Measurements from ENCODE around the gene PTPRE. TPM values are rescaled to one million over a fixed set of nuclear protein-coding genes. Genes with fewer than 3 reads are reported as not detected.
A peak's percentile ranks its signal among the peaks of the same experiment; 100 is the strongest.

Gene PTPRE
- total RNA-seq, 5 donors from 2014 or later (not counting 1 experiment from before 2014, with no cell fraction given) = 23.2 to 69.2 (median 32.2) TPM

DNA sequence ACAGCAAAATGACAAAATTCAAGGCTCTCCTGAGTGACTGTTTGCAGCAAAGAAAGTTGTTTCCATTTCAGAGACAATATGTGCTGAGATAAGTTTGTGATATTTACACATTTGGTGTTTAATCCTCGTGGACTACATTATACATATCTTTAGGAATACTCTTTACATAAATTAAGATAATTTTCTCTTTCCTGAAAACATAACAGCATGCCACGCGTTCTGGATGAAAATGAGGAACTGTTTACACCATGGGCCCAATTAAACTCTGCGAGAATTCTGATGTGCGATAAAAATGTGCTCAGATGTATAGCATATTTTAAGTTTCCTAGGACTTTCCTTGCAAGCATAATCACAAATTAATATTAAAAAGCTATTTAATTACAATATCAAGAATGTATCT, 26.4 kb downstream of the PTPRE start:
- no CpG with 5 or more reads among the region's 5 CpGs for WGBS (ENCODE audit: insufficient coverage)
- Mint-ChIP-seq H3K4me3 (no peak overlapping the region), H3K27me3 (peaks cover 10 to 15% of the 10 kb centered on the region in 2 donors), H3K27ac (no peak overlapping the region), H3K4me1 (no peaks in the 10 kb centered on the region), H3K36me3 (no peaks in the 10 kb centered on the region), H3K9me3 (no peaks in the 10 kb centered on the region)
- ChIA-PET CTCF (no interaction called here), POLR2A (no interaction called here)
- Histone ChIP-seq H3K4me1 (ENCODE audit: control insufficient read depth in 1 of 2, extremely low read depth in 1 of 2, insufficient read depth in 2 of 2, low read length in 2 of 2) (no peaks in the 10 kb centered on the region), H3K27me3 (replicated peaks in 1 of 2; ENCODE audit: control insufficient read depth in 2 of 2, extremely low read depth in 1 of 2, insufficient read depth in 2 of 2, low read length in 1 of 2) (peaks cover 0 to 17% of the 10 kb centered on the region in 2 experiments), H3K9me3 (no peaks in the 10 kb centered on the region), H3K27ac (ENCODE audit: low read length) (no peak overlapping the region), H3K36me3 (ENCODE audit: control insufficient read depth in 2 of 2, extremely low read depth in 1 of 2, insufficient read depth in 1 of 2, low read length in 1 of 2) (no peaks in the 10 kb centered on the region), H3K4me3 (ENCODE audit: control insufficient read depth in 1 of 2, extremely low read depth in 1 of 2, low read length in 1 of 2) (no peak overlapping the region)
- DNase-seq (no peak), ATAC-seq (replicated peaks in 1 of 4) (no peak)

DNA sequence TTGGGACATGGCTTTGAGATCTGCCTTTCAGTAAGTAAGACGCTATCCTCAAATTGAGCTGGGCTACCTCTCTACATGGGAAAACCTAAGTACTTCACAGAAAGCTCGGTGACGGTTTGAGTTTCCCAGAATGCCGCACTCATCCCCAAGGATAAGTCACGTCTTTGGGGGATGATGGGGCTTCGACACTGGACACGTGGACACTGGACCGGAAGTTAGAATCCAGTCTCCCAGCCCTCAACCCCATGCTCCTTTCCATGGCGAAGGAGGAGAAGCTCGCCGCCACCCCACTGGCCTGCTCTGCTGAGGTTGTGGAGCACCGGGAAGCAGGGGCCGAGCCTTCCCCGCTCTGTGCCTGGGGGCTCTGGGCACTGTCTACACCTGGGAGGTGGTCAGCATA, 27.5 kb downstream of the PTPRE start:
- H3K36me3 Mint-ChIP-seq = no peaks in the 10 kb centered on the region

DNA sequence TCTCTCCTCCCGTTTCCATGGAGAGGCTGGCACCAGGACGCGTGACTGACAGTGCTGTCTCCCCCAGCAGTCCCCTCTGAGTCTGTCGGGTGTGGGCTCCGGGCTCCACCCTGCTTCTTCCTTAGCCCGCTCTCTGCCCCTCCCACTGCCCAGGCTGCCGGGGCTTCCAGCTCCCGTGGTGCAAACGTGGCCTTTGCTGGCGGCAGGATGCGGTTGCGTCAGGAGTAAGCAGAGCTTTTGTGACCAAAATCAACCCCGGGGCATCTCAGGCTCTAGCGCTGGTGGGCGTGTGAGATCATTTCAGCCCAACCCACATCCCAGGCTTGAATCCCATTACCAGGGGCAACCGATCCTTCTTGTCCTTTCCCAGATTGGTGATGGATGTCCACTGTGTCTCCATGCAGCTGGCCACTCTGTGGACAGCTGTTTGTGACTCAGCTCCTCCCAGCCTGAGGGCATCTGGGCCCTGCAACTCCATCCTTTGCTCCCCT, 28.2 kb downstream of the PTPRE start:
- DNase-seq (no peak), ATAC-seq (replicated peaks in 1 of 4) (no peak)
- Histone ChIP-seq H3K27me3 (replicated peaks in 1 of 2; ENCODE audit: control insufficient read depth in 2 of 2, extremely low read depth in 1 of 2, insufficient read depth in 2 of 2, low read length in 1 of 2) (peaks cover 0 to 24% of the 10 kb centered on the region in 2 experiments), H3K4me3 (ENCODE audit: control insufficient read depth in 1 of 2, extremely low read depth in 1 of 2, low read length in 1 of 2) (no peak overlapping the region), H3K4me1 (ENCODE audit: control insufficient read depth in 1 of 2, extremely low read depth in 1 of 2, insufficient read depth in 2 of 2, low read length in 2 of 2) (no peaks in the 10 kb centered on the region), H3K27ac (ENCODE audit: low read length) (no peak overlapping the region), H3K36me3 (ENCODE audit: control insufficient read depth in 2 of 2, extremely low read depth in 1 of 2, insufficient read depth in 1 of 2, low read length in 1 of 2) (no peaks in the 10 kb centered on the region), H3K9me3 (no peaks in the 10 kb centered on the region)
- peaks cover 22 to 28% of the 10 kb centered on the region in 2 donors for H3K27me3 Mint-ChIP-seq
- no peaks in the 10 kb centered on the region for H3K9me3 Mint-ChIP-seq
- no peak overlapping the region for H3K27ac Mint-ChIP-seq
- CTCF ChIA-PET = no interaction called here
- H3K36me3 Mint-ChIP-seq = no peaks in the 10 kb centered on the region
- POLR2A ChIA-PET = no interaction called here
- no peaks in the 10 kb centered on the region for H3K4me1 Mint-ChIP-seq
- H3K4me3 Mint-ChIP-seq = no peak overlapping the region
- WGBS (ENCODE audit: insufficient coverage) = 88% methylated on average over 16 of the region's 16 CpGs

More for the DNA sequence above, 27.5 kb downstream of the PTPRE start:
- H3K9me3 ChIP-seq = no peaks in the 10 kb centered on the region
- no peak for DNase-seq
- Mint-ChIP-seq H3K4me3 (no peak overlapping the region), H3K27me3 (peaks cover 15 to 20% of the 10 kb centered on the region in 2 donors), H3K27ac (no peak overlapping the region), H3K4me1 (no peaks in the 10 kb centered on the region), H3K9me3 (no peaks in the 10 kb centered on the region)
- WGBS (ENCODE audit: insufficient coverage) = 91% methylated on average over 9 of the region's 14 CpGs
- H3K36me3 ChIP-seq (ENCODE audit: control insufficient read depth in 2 of 2, extremely low read depth in 1 of 2, insufficient read depth in 1 of 2, low read length in 1 of 2) = no peaks in the 10 kb centered on the region
- ChIA-PET CTCF (no interaction called here), POLR2A (no interaction called here)
- H3K27ac ChIP-seq (ENCODE audit: low read length) = no peak overlapping the region
- H3K27me3 ChIP-seq (replicated peaks in 1 of 2; ENCODE audit: control insufficient read depth in 2 of 2, extremely low read depth in 1 of 2, insufficient read depth in 2 of 2, low read length in 1 of 2) = peaks cover 0 to 17% of the 10 kb centered on the region in 2 experiments
- ATAC-seq (replicated peaks in 1 of 4) = no peak
- H3K4me1 ChIP-seq (ENCODE audit: control insufficient read depth in 1 of 2, extremely low read depth in 1 of 2, insufficient read depth in 2 of 2, low read length in 2 of 2) = no peaks in the 10 kb centered on the region
- H3K4me3 ChIP-seq (ENCODE audit: control insufficient read depth in 1 of 2, extremely low read depth in 1 of 2, low read length in 1 of 2) = no peak overlapping the region

DNA sequence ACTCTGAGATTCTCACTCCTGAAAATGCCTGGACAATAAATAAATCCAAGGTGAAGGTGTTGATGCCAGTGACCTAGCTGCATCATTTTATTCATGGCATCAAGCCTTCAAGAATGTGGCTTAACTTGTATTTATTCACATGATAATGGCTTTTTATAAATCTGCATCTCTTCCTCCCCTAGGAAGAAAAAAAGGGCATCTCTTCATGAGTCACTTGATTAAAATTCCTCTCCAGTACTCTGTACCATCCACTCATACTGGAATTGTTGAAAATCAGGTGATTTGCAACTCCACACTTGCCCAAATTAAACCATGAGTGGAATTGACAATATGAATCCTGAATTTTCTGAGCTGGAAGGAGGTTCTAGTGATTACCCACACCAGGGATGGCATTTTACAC, 30.2 kb downstream of the PTPRE start:
- DNase-seq (no peak), ATAC-seq (replicated peaks in 1 of 4) (no peak)
- ChIA-PET CTCF (no interaction called here), POLR2A (no interaction called here)
- no peak overlapping the region for H3K4me3 ChIP-seq (ENCODE audit: control insufficient read depth in 1 of 2, extremely low read depth in 1 of 2, low read length in 1 of 2)
- no peaks in the 10 kb centered on the region for H3K9me3 ChIP-seq
- peaks cover 22 to 31% of the 10 kb centered on the region in 2 donors for H3K27me3 Mint-ChIP-seq
- H3K36me3 Mint-ChIP-seq = no peaks in the 10 kb centered on the region
- H3K4me3 Mint-ChIP-seq = no peak overlapping the region
- no peaks in the 10 kb centered on the region for H3K9me3 Mint-ChIP-seq
- peaks cover 0 to 34% of the 10 kb centered on the region in 2 experiments for H3K27me3 ChIP-seq (replicated peaks in 1 of 2; ENCODE audit: control insufficient read depth in 2 of 2, extremely low read depth in 1 of 2, insufficient read depth in 2 of 2, low read length in 1 of 2)
- H3K27ac Mint-ChIP-seq = no peak overlapping the region
- H3K4me1 ChIP-seq (ENCODE audit: control insufficient read depth in 1 of 2, extremely low read depth in 1 of 2, insufficient read depth in 2 of 2, low read length in 2 of 2) = no peaks in the 10 kb centered on the region
- no peaks in the 10 kb centered on the region for H3K36me3 ChIP-seq (ENCODE audit: control insufficient read depth in 2 of 2, extremely low read depth in 1 of 2, insufficient read depth in 1 of 2, low read length in 1 of 2)
- H3K27ac ChIP-seq (ENCODE audit: low read length) = no peak overlapping the region
- no peaks in the 10 kb centered on the region for H3K4me1 Mint-ChIP-seq

DNA sequence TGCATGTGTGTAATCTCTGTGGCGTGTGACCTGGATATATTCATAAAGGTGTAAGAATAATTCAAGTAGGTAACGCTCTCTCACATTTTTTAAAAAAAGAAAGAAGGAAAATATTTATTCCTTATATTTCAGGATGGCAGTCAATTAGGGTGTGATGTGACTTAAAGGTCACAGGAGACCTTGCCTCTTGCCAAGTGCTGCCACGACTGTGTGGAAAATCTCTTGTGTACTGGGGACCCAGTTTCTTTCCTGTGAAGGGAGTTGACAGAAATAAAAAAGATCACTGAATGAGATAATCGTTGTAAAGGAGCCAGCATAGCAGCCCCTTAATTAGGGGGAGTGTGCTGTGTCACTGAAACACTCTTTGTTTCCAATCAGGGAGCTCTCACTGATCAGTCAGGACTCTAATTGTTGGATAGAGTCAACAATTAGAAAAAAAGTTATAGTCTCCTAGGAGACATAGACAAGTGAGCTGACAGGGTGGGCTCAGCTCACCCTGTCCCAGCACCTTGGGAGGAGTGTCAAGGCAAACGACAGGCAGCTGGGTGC, 31.1 kb downstream of the PTPRE start:
- H3K27ac Mint-ChIP-seq = no peak overlapping the region
- H3K36me3 ChIP-seq (ENCODE audit: control insufficient read depth in 2 of 2, extremely low read depth in 1 of 2, insufficient read depth in 1 of 2, low read length in 1 of 2) = no peaks in the 10 kb centered on the region
- peaks cover 22 to 31% of the 10 kb centered on the region in 2 donors for H3K27me3 Mint-ChIP-seq

DNA sequence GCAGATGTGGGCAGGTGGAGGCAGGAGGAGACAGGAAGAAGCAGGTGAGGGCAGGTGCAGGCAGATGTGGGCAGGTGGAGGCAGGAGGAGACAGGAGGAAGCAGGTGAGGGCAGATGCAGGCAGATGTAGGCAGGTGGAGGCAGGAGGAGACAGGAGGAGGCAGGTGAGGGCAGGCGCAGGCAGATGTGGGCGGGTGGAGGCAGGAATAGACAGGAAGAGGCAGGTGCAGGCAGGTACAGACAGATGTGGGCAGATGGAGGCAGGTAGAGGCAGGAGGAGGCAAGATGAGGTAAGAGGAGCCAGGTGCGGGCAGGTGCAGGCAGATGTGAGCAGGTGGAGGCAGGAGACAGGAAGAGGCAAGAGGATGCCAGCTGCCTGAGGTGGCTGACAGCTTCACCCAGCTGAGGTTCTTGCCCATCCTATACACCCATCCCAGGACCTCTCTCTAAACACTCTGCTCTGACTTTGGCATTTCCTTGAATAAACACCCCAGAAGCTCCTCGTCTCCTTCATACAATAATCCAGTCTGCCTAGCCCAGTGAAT, 33.0 kb downstream of the PTPRE start:
- ChIA-PET CTCF (no interaction called here), POLR2A (no interaction called here)
- Mint-ChIP-seq H3K4me1 (peaks cover 10 to 11% (median 10%) of the 10 kb centered on the region in 3 donors), H3K9me3 (no peaks in the 10 kb centered on the region), H3K4me3 (no peak overlapping the region), H3K27me3 (peaks cover 22 to 31% of the 10 kb centered on the region in 2 donors), H3K36me3 (no peaks in the 10 kb centered on the region), H3K27ac (no peak overlapping the region)
- Histone ChIP-seq H3K4me1 (ENCODE audit: control insufficient read depth in 1 of 2, extremely low read depth in 1 of 2, insufficient read depth in 2 of 2, low read length in 2 of 2) (peaks cover 0 to under 1% of the 10 kb centered on the region in 2 experiments), H3K27ac (ENCODE audit: low read length) (no peak overlapping the region), H3K4me3 (ENCODE audit: control insufficient read depth in 1 of 2, extremely low read depth in 1 of 2, low read length in 1 of 2) (no peak overlapping the region), H3K36me3 (ENCODE audit: control insufficient read depth in 2 of 2, extremely low read depth in 1 of 2, insufficient read depth in 1 of 2, low read length in 1 of 2) (no peaks in the 10 kb centered on the region), H3K9me3 (no peaks in the 10 kb centered on the region), H3K27me3 (replicated peaks in 1 of 2; ENCODE audit: control insufficient read depth in 2 of 2, extremely low read depth in 1 of 2, insufficient read depth in 2 of 2, low read length in 1 of 2) (peaks cover 0 to 30% of the 10 kb centered on the region in 2 experiments)
- 66% methylated on average over 3 of the region's 4 CpGs for WGBS (ENCODE audit: insufficient coverage)
- ATAC-seq (replicated peaks in 1 of 4) (peak in 1 of 4 experiments; percentile 25), DNase-seq (no peak)

More for the DNA sequence above, 31.1 kb downstream of the PTPRE start:
- ChIA-PET CTCF (no interaction called here), POLR2A (no interaction called here)
- H3K27ac ChIP-seq (ENCODE audit: low read length) = no peak overlapping the region
- no peaks in the 10 kb centered on the region for H3K9me3 ChIP-seq
- Mint-ChIP-seq H3K9me3 (no peaks in the 10 kb centered on the region), H3K36me3 (no peaks in the 10 kb centered on the region), H3K4me1 (peaks cover 6 to 8% (median 8%) of the 10 kb centered on the region in 3 donors), H3K4me3 (no peak overlapping the region)
- peaks cover 0 to 34% of the 10 kb centered on the region in 2 experiments for H3K27me3 ChIP-seq (replicated peaks in 1 of 2; ENCODE audit: control insufficient read depth in 2 of 2, extremely low read depth in 1 of 2, insufficient read depth in 2 of 2, low read length in 1 of 2)
- H3K4me3 ChIP-seq (ENCODE audit: control insufficient read depth in 1 of 2, extremely low read depth in 1 of 2, low read length in 1 of 2) = no peak overlapping the region
- H3K4me1 ChIP-seq (ENCODE audit: control insufficient read depth in 1 of 2, extremely low read depth in 1 of 2, insufficient read depth in 2 of 2, low read length in 2 of 2) = no peaks in the 10 kb centered on the region
- DNase-seq = no peak
- 37% methylated on average over 2 of the region's 5 CpGs for WGBS (ENCODE audit: insufficient coverage)
- no peak for ATAC-seq (replicated peaks in 1 of 4)
